ENCODE results near the gene RHBDF2.
"Not testable (repeated sequence)": the region's sequence is repeated elsewhere in the genome, so short reads cannot be mapped to it uniquely, and the experiment has no call there.

RHBDF2 gene

GRCh38 chr17:76523084-76524037 is 22.1 kb upstream of the RHBDF2 start:
- peak; percentile 80 for DNase-seq

DNA sequence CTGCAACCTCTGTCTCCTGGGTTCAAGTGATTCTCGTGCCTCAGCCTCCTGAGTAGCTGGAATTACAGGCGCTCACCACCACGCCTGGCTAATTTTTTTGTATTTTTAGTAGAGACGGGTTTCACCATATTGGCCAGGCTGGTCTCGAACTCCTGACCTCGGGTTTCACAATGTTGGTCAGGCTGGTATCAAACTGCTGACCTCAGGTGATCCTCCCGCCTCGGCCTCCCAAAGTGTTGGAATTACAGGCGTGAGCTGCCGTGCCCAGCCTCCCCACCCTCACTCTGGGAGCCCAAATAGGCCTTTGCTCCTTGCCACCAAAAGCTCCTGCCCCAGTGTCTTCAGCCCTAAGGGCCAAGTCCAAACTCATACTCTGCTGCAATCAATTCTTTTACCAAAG is 20.5 kb upstream of the RHBDF2 start:
- not testable (repeated sequence) for DNase-seq

- DNase-seq = no peak
These were observed 20.0 kb upstream of the RHBDF2 start for GRCh38 chr17:76521262-76521661.

DNA sequence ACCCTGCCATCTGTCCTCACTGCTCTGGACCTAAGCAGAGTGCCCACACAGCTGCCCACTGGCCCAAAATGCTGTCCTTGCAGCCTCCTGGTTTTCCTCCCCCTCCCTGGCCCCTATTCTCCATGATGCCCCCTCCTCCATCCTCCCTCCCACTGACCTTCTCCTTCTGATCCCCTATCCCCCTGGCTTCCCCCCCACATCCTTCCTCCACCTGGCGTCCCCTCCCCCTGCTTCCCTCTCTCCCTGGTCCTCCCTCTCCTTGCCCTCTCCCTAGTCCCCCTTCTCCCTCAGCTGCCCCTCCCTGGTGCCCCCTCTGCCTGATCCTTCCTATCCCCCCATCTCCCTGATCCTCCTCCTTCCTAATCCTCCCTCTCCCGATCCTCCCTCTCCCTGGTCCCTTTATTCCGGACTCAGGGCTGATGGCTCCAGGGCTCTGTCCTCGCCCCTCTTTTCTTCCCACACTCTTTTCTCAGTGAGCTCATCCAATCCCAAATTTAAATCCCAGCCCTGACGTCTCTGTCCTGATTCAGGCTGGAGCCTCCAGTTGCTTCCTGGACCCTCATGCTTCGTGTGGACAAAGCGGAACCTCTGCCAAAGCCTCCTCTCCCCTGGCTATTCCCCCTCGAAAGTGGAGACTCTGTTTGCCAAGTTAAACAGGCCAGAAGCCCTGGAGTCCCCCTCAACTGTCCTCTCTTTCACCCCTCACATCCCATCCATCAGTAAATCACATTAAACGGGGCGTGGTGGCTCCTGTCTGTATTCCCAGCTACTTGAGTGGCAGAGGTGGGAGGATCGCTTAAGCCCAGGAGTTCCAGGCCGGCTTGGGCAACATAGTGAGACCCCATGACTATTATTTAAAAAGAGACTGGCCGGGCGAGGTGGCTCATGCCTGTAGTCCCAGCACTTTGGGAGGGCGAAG is 18.1 kb upstream of the RHBDF2 start:
- DNase-seq = no peak

DNA sequence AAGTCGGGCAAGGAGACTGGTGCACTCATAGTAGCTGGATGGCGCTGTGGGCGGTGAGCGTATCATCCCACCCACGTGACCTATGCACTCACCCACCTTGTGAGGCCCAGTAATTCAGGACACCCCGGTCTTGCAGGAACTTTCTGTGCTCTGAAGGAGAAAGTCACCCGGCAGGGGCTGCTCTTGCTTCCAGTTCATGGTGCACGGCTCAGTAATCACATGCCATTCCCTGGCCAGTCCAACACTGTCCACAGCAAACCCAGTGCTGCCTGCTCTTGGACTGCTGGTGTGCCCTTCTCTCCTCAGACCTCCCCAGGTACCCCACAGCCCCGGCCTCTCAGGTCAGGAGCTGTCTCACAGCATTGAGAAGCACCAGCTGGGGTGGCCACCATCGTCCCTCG is 16.4 kb upstream of the RHBDF2 start:
- no peak for DNase-seq

DNA sequence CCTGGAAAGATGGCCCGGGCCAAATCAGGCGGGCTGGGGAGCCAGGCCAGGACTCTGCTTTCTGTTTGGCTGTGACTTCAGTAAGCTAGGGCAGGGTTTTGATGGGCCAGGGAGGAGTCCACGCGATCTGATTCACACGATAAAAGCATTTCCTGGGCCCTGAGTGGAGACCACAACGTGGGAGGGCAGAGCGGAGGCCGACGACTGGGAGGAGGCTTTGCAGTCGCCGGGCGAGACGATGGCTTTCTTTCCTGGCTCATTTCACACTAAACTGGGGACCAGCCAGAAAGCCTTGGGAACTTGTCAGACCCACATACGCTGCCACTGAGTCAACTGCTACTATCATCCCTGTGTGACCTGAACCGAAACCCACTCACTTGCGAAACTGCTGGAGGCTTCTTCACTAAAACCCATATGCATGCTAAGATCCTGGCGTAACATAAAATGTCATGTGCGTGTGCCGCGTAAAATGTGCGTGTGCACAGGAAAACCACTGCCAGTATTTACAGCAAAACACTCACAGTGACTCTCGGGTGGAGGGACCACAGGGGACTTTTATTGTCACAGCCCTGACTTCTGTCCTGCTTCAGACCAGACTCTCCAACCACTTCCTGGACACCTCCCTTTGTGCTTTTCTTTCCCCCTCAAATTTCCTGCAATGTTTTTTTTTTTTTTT is 14.2 kb upstream of the RHBDF2 start:
- peak; percentile 91 for DNase-seq

- DNase-seq = not testable (repeated sequence)
These were observed 13.1 kb upstream of the RHBDF2 start for GRCh38 chr17:76514355-76514754.

GRCh38 chr17:76513306-76513692 is 12.1 kb upstream of the RHBDF2 start:
- DNase-seq = no peak

DNA sequence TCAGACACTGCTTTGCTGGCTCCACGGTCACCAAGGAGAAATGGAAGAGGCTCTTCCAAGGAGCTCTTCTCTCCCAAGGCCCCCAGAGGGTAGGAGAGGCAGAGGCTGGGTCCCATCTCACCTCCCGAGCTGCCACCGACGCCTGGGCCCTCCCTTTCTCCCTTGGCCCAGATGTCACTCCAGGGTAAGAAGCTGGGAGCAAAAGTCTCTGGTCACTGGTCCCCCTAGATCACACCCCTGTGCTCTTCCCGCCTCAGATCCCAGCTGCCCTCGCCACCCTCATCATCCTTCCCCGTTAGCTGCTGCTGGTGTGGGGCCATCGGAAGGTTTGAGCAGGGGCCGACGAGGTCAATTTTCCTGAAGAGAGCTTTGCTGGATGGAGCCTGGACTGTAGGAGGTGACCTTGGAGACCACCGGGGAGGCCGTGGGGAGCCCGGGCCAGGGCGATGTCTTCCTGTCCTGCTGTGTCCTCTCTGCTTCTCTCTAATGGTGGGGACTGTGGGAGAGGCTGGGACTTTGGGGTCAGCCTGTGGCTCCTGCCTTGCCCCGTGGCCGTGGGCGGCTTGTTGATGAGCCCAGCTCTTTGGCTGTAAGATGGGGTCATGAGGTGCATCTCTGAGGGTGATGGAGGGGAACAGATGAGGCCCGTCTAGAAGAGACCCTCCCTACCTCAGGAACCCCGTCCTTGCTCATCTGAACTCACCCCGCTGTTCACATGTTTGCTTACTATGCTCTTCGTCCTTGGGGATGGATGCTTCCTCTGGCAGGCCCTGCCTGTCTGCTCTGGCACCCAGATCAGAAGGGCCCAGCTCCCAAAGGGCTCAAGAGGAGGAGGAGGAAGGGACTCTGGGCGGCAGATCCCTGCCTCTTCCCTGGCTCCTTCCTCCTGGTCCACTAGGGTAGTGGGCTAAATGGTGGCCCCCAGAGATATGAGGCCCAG is 11.4 kb upstream of the RHBDF2 start:
- no peak for DNase-seq

- no peak for DNase-seq
These were observed 10.6 kb upstream of the RHBDF2 start for GRCh38 chr17:76511668-76512365.

- no peak for DNase-seq
These were observed 9.6 kb upstream of the RHBDF2 start for GRCh38 chr17:76510831-76511244.

GRCh38 chr17:76508472-76509063 is 7.3 kb upstream of the RHBDF2 start:
- DNase-seq = not testable (repeated sequence)

GRCh38 chr17:76506408-76507345 is 5.5 kb upstream of the RHBDF2 start:
- DNase-seq = peak; percentile 92

DNA sequence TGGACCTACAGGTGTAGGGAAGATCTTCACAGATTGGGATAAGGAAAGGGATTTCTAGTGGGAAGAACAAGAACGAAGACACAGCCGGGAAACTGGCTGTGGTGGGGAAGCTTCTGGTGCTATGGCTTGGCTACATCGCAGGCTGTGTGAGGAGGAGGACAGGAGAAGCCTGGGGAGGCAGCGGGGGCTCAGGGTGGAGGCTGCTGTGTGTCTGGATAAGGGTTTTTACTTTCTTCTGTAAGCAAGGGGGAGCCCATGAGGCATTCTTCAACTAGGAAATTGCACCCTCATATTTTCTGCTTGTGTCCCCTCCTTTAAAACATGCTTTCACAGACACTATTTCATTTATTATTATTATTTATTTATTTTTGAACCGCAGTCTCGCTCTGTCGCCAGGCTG is 2.9 kb upstream of the RHBDF2 start:
- DNase-seq = no peak

- DNase-seq = no peak
These were observed 1.4 kb upstream of the RHBDF2 start for GRCh38 chr17:76502341-76503211.

DNA sequence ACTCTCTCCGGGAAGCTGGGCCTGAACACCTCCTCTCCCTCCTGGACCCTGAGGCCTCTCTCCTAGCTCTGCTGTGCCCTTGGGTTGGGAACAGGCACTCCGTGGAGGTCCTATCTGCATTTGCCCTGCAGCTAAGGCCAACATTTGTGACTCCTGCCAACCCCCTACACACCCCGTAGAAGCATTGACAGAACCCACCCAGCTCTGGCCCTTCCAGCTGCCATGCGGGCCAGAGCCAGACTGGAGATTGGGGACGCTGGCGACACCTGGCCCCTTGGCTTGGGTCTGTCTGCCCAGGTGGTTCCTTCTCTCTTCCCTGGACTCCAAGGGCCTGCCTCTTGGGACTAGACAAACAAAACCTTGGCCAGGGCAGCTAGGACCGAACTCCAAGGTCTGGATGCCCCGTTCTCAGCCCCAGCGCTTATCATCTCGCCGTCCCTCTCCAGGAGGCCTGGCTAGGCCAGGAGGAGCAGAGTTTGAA is 644 bp upstream of the RHBDF2 start:
- no peak for DNase-seq

GRCh38 chr17:76500747-76501017 is 541 bp downstream of the RHBDF2 start:
- DNase-seq = no peak

GRCh38 chr17:76500074-76500746 is 1.0 kb downstream of the RHBDF2 start:
- no peak for DNase-seq
